GM21447 (cell line): ENCODE measurements around the gene TET1.
A peak's percentile ranks its signal among the peaks of the same experiment; 100 is the strongest.
"Not testable (repeated sequence)": the region's sequence is repeated elsewhere in the genome, so short reads cannot be mapped to it uniquely, and the experiment has no call there.

Source experiments
- ATAC-seq: cut with Tn5 transposase; IDR thresholded peaks from one replicate; pipeline ENCODE4 v1.9.1; 2021; ENCODE audit not compliant: unreplicated experiment

The TET1 gene

GRCh38 chr10:68604441-68604840 is 44.3 kb downstream of the TET1 start:
- ATAC-seq = no peak

GRCh38 chr10:68606918-68607317 is 46.8 kb downstream of the TET1 start:
- no peak for ATAC-seq

GRCh38 chr10:68610023-68610422 is 49.9 kb downstream of the TET1 start:
- not testable (repeated sequence) for ATAC-seq

- ATAC-seq = no peak
These were observed 51.1 kb downstream of the TET1 start for GRCh38 chr10:68611227-68611626.

GRCh38 chr10:68613974-68614373 is 53.8 kb downstream of the TET1 start:
- ATAC-seq = not testable (repeated sequence)

GRCh38 chr10:68617691-68618090 is 57.6 kb downstream of the TET1 start:
- ATAC-seq = not testable (repeated sequence)

- no peak for ATAC-seq
These were observed 58.1 kb downstream of the TET1 start for GRCh38 chr10:68618234-68618633.

GRCh38 chr10:68619595-68619994 is 59.5 kb downstream of the TET1 start:
- ATAC-seq = no peak

GRCh38 chr10:68625316-68625921 is 65.3 kb downstream of the TET1 start:
- no peak for ATAC-seq

GRCh38 chr10:68628576-68629127 is 68.5 kb downstream of the TET1 start:
- ATAC-seq = no peak

GRCh38 chr10:68632271-68632560 is 72.1 kb downstream of the TET1 start:
- not testable (repeated sequence) for ATAC-seq

GRCh38 chr10:68633281-68633680 is 73.1 kb downstream of the TET1 start:
- no peak for ATAC-seq

- ATAC-seq = no peak
These were observed 73.8 kb downstream of the TET1 start for GRCh38 chr10:68633816-68634466.

- no peak for ATAC-seq
These were observed 76.2 kb downstream of the TET1 start for GRCh38 chr10:68636335-68636734.

GRCh38 chr10:68643550-68643949 is 83.4 kb downstream of the TET1 start:
- ATAC-seq = not testable (repeated sequence)

GRCh38 chr10:68647672-68648341 is 87.7 kb downstream of the TET1 start:
- no peak for ATAC-seq

- ATAC-seq = no peak
These were observed 95.5 kb downstream of the TET1 start for GRCh38 chr10:68655620-68656126.

GRCh38 chr10:68665841-68666240 is 105.7 kb downstream of the TET1 start:
- ATAC-seq = no peak

GRCh38 chr10:68666280-68666760 is 106.2 kb downstream of the TET1 start:
- ATAC-seq = no peak

- ATAC-seq = no peak
These were observed 108.1 kb downstream of the TET1 start for GRCh38 chr10:68668231-68668630.

- no peak for ATAC-seq
These were observed 108.8 kb downstream of the TET1 start for GRCh38 chr10:68668972-68669371.

- ATAC-seq = peak; percentile 77
These were observed 124.3 kb downstream of the TET1 start for GRCh38 chr10:68684413-68684812.
